Measurements from ENCODE around the gene TMEM127.
A peak's percentile ranks its signal among the peaks of the same experiment; 100 is the strongest.

The TMEM127 gene

DNA sequence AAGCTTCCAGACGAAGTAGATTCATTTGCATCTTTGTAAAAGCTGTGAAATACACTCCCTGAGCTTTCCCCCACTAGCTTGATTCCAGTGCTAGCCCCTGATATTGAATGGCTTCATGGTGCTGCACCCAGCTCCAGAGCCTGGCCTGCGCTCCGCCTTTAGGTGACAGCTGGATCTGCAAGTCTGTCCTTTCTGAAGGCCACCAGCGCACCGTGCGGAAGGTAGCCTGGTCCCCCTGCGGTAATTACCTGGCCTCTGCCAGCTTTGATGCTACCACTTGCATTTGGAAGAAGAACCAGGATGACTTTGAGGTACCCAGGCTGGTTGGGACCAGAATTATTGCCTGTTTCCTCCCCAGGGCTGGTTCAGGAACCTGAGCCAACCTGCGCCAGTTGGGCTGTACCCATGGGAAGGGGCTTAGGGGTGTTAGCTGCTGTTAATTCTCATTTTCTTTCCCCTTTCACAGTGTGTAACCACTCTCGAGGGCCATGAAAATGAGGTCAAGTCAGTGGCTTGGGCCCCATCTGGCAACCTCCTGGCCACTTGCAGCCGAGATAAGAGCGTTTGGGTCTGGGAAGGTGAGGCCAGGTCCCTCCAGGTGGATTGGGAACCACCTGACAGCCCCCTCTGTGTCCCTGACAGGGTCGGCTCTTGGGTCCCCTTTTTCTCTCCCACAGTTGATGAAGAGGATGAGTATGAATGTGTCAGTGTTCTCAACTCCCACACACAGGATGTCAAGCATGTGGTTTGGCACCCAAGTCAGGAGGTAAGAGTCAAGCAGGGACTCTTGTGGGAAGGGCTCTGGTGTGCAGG lies 1.6 kb upstream of the TMEM127 start:
- peak overlapping the region; percentile 91 for H3K4me3 ChIP-seq (ENCODE audit: low read depth, low read length)
- CTCF ChIA-PET = interaction anchor here (0.6 to 4.4 kb wide), 14 partner anchors 9 to 275 kb away, joined by 3 to 51 read pairs (median 4); partner anchors contain the start of gene ASTL
- TF ChIP-seq CTCF (IDR thresholded peaks at IDR 0.05; ENCODE audit: insufficient read depth, low read length, missing control alignments) = peak; percentile 56
- POLR2A ChIA-PET = interaction anchor here (0.7 to 1.0 kb wide), 2 partner anchors 38 to 290 kb away, joined by 3 read pairs; partner anchors contain the start of gene SNRNP200
- DNase-seq (ENCODE audit: low read depth, low spot score) = no peak

DNA sequence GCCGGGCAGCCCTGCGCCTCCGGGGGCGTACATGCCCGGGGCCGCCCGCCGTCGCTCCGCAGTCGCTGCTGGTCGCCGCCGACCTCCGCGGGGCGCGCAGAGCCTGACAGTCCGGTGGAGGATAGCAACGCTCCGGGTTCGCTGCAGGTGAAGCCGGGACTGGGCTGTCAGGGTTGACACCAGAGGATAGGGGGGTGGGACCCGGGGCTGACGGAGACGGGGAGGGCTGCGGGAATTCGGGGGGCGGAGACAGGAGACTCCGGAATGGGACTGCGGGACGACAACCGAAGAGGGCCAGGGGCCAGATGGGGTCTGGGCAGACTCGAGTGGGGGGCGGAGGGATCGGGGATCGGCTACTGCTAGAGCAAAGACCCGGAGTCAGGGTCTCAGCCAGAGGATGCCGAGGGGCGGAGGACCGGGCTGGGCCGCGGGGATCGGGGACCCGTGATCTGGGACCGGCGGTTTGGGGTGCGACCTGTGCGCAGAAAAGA lies 403 bp downstream of the TMEM127 start:
- no peak for DNase-seq (ENCODE audit: low read depth, low spot score)
- CTCF ChIA-PET = interaction anchor here (0.9 to 7.1 kb wide), 7 partner anchors 9 to 272 kb away, joined by 3 to 147 read pairs (median 3); partner anchors contain the start of gene ASTL
- POLR2A ChIA-PET = no interaction called here
- no peak for TF ChIP-seq CTCF (IDR thresholded peaks at IDR 0.05; ENCODE audit: insufficient read depth, low read length, missing control alignments)
- H3K4me3 ChIP-seq (ENCODE audit: low read depth, low read length) = peak overlapping the region; percentile 93

DNA sequence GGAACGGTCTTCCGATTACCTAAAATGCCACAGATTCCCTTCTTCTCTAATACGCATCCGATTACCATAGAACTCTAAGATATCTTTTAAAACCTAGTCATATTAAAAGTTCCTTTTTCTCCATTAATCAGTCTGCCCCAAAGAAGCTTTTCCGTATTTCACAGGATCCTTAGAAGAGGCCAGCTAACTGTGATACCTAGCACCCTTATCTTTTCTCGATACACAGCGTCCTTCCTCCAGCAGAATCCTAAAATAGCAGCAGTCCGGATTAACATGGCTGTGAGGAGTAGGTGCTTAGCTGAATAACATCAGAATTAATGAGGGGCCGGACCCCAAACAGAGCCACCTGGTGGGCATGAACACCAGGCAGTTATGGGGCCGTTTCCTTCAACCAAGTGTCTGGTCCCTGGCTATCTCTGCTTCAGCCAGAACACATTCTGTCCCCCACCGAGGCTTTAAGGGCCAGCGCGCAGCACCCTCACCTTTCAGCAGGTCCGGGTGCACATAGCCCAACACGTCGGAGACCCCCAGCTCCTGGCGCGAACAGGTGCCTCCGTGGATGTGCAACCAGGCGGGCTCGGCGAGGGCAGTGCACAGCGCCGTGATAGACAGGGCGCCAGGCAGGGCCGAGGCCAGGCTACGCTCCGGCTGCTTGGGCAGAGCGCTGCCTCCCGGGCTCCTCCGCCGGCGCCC lies 995 bp downstream of the TMEM127 start:
- POLR2A ChIA-PET = no interaction called here
- no peak for DNase-seq (ENCODE audit: low read depth, low spot score)
- CTCF ChIA-PET = interaction anchor here (0.8 to 7.1 kb wide), 15 partner anchors 9 to 272 kb away, joined by 3 to 147 read pairs (median 3); partner anchors contain the start of gene ASTL
- peak overlapping the region; percentile 93 for H3K4me3 ChIP-seq (ENCODE audit: low read depth, low read length)
- peak; percentile 51 for TF ChIP-seq CTCF (IDR thresholded peaks at IDR 0.05; ENCODE audit: insufficient read depth, low read length, missing control alignments)

- H3K4me3 ChIP-seq (ENCODE audit: low read depth, low read length) = peak overlapping the region; percentile 93
- DNase-seq (ENCODE audit: low read depth, low spot score) = no peak
- TF ChIP-seq CTCF (IDR thresholded peaks at IDR 0.05; ENCODE audit: insufficient read depth, low read length, missing control alignments) = no peak
- ChIA-PET POLR2A (interaction anchor here (0.5 kb wide), 1 partner anchor 12 kb away, joined by 5 read pairs; no protein-coding TSS in a partner anchor), CTCF (interaction anchor here (0.7 to 7.1 kb wide), 17 partner anchors 10 to 271 kb away, joined by 3 to 147 read pairs (median 3); partner anchors contain the start of gene ASTL)
Observed at GRCh38 chr2:96264086-96264485, 1.7 kb downstream of the TMEM127 start.

- ChIA-PET CTCF (interaction anchor here (0.9 to 7.1 kb wide), 5 partner anchors 32 to 270 kb away, joined by 3 to 147 read pairs (median 4); partner anchors contain the start of gene ASTL), POLR2A (interaction anchor here (0.9 kb wide), 1 partner anchor 123 kb away, joined by 3 read pairs; no protein-coding TSS in a partner anchor)
- no peak overlapping the region for H3K4me3 ChIP-seq (ENCODE audit: low read depth, low read length)
- no peak for TF ChIP-seq CTCF (IDR thresholded peaks at IDR 0.05; ENCODE audit: insufficient read depth, low read length, missing control alignments)
- DNase-seq (ENCODE audit: low read depth, low spot score) = no peak
Observed at GRCh38 chr2:96262306-96262705, 3.5 kb downstream of the TMEM127 start.
